IgD-negative memory B cell (primary cell): ENCODE measurements around the gene TEAD4. TPM values are rescaled to one million over a fixed set of nuclear protein-coding genes. Genes with fewer than 3 reads are reported as not detected.

Experiments used
- H3K27ac Mint-ChIP-seq, 3 donors: one replicate each; pipeline ENCODE4 v1.8.0; 2020 to 2022; ENCODE audit warnings: mild to moderate bottlenecking in 3 of 3, mixed read lengths in 3 of 3, moderate library complexity in 1 of 3
- H3K27me3 Mint-ChIP-seq: one replicate; pipeline ENCODE4 v1.8.0; 2021; ENCODE audit warnings: mixed read lengths
- H3K36me3 Mint-ChIP-seq: one replicate; pipeline ENCODE4 v1.8.0; 2020; ENCODE audit warnings: mild to moderate bottlenecking, mixed read lengths
- H3K4me1 Mint-ChIP-seq, 3 donors: one replicate each; pipeline ENCODE4 v1.8.0; 2020 to 2022; ENCODE audit warnings: mixed read lengths in 3 of 3, mild to moderate bottlenecking in 1 of 3
- H3K4me3 Mint-ChIP-seq, 4 donors: one replicate each; pipeline ENCODE4 v1.8.0; 2020 to 2022; ENCODE audit warnings: mild to moderate bottlenecking in 4 of 4, mixed read lengths in 4 of 4, moderate library complexity in 3 of 4
- H3K9me3 Mint-ChIP-seq, 3 donors: one replicate each; pipeline ENCODE4 v1.8.0; 2020 to 2021; ENCODE audit warnings: mixed read lengths in 3 of 3, mild to moderate bottlenecking in 1 of 3
- polyA plus RNA-seq: library from polyadenylated mRNA; unstranded; fragments of 300-500 nt; fragmentation: Illumina TruSeq; gene quantifications from one replicate; pipeline ENCODE4 v1.2.3, GENCODE V29; 2021

The TEAD4 gene
- not detected for polyA plus RNA-seq

- Mint-ChIP-seq H3K4me3 (peak within 1 kb of the TSS; percentile 52 to 86 (median 78)), H3K36me3 (no peaks in the 10 kb centered on the region), H3K4me1 (peaks cover 3 to 15% (median 8%) of the 10 kb centered on the region in 3 donors), H3K27ac (no peak within 1 kb of the TSS), H3K27me3 (peaks cover 48% of the 10 kb centered on the region), H3K9me3 (peaks cover 0 to 1% (median 0%) of the 10 kb centered on the region in 3 donors)
These were observed at the start of gene TEAD4 for GRCh38 chr12:2959192-2959504. TSS of gene TEAD4 (plus strand) at chr12:2959397.

- H3K9me3 Mint-ChIP-seq: peaks cover 0 to 2% (median 0%) of the 10 kb centered on the region in 3 donors
- H3K4me1 Mint-ChIP-seq: peaks cover 0 to 1% (median 0%) of the 10 kb centered on the region in 3 donors
- H3K27me3 Mint-ChIP-seq: no peaks in the 10 kb centered on the region
- no peak overlapping the region for H3K4me3 Mint-ChIP-seq
- no peak overlapping the region for H3K27ac Mint-ChIP-seq
- peaks cover 9% of the 10 kb centered on the region for H3K36me3 Mint-ChIP-seq
These were observed 47.0 kb upstream of the TEAD4 start for GRCh38 chr12:2912216-2912575.

GRCh38 chr12:2919249-2919648 is 39.9 kb upstream of the TEAD4 start:
- H3K36me3 Mint-ChIP-seq: peaks cover 13% of the 10 kb centered on the region
- H3K4me3 Mint-ChIP-seq: no peak overlapping the region
- no peaks in the 10 kb centered on the region for H3K27me3 Mint-ChIP-seq
- no peak overlapping the region for H3K27ac Mint-ChIP-seq
- peaks cover 0 to 2% (median 1%) of the 10 kb centered on the region in 3 donors for H3K4me1 Mint-ChIP-seq
- H3K9me3 Mint-ChIP-seq: no peaks in the 10 kb centered on the region

GRCh38 chr12:2922329-2922728 is 36.9 kb upstream of the TEAD4 start:
- no peak overlapping the region for H3K27ac Mint-ChIP-seq

GRCh38 chr12:2923057-2923456 is 36.1 kb upstream of the TEAD4 start:
- H3K36me3 Mint-ChIP-seq: peaks cover 17% of the 10 kb centered on the region
- H3K4me3 Mint-ChIP-seq: no peak overlapping the region
- H3K9me3 Mint-ChIP-seq: no peaks in the 10 kb centered on the region
- peaks cover 0 to 6% (median 1%) of the 10 kb centered on the region in 3 donors for H3K4me1 Mint-ChIP-seq
- no peaks in the 10 kb centered on the region for H3K27me3 Mint-ChIP-seq
- no peak overlapping the region for H3K27ac Mint-ChIP-seq

More at GRCh38 chr12:2922329-2922728, 36.9 kb upstream of the TEAD4 start:
- no peak overlapping the region for H3K4me3 Mint-ChIP-seq
- H3K36me3 Mint-ChIP-seq: peaks cover 17% of the 10 kb centered on the region
- peaks cover 0 to 6% (median 1%) of the 10 kb centered on the region in 3 donors for H3K4me1 Mint-ChIP-seq
- H3K9me3 Mint-ChIP-seq: no peaks in the 10 kb centered on the region
- no peaks in the 10 kb centered on the region for H3K27me3 Mint-ChIP-seq

GRCh38 chr12:2924019-2924418 is 35.2 kb upstream of the TEAD4 start:
- peaks cover 0 to 6% (median 1%) of the 10 kb centered on the region in 3 donors for H3K4me1 Mint-ChIP-seq
- peaks cover 19% of the 10 kb centered on the region for H3K36me3 Mint-ChIP-seq
- no peaks in the 10 kb centered on the region for H3K9me3 Mint-ChIP-seq
- H3K4me3 Mint-ChIP-seq: no peak overlapping the region
- H3K27ac Mint-ChIP-seq: peak overlapping the region in 1 of 3 donors; percentile 23
- H3K27me3 Mint-ChIP-seq: no peaks in the 10 kb centered on the region

- Mint-ChIP-seq H3K4me3 (no peak overlapping the region), H3K27ac (peak overlapping the region in 1 of 3 donors; percentile 33), H3K27me3 (no peaks in the 10 kb centered on the region), H3K4me1 (peaks cover 0 to 4% (median 0%) of the 10 kb centered on the region in 3 donors), H3K9me3 (no peaks in the 10 kb centered on the region), H3K36me3 (peaks cover 19% of the 10 kb centered on the region)
These were observed 33.7 kb upstream of the TEAD4 start for GRCh38 chr12:2925322-2925995.

GRCh38 chr12:2930865-2931264 is 28.3 kb upstream of the TEAD4 start:
- no peak overlapping the region for H3K4me3 Mint-ChIP-seq
- H3K36me3 Mint-ChIP-seq: peaks cover 14% of the 10 kb centered on the region
- H3K4me1 Mint-ChIP-seq: no peaks in the 10 kb centered on the region
- no peak overlapping the region for H3K27ac Mint-ChIP-seq
- H3K27me3 Mint-ChIP-seq: no peaks in the 10 kb centered on the region
- no peaks in the 10 kb centered on the region for H3K9me3 Mint-ChIP-seq

GRCh38 chr12:2933586-2933985 is 25.6 kb upstream of the TEAD4 start:
- Mint-ChIP-seq H3K27me3 (no peaks in the 10 kb centered on the region), H3K9me3 (no peaks in the 10 kb centered on the region), H3K4me1 (no peaks in the 10 kb centered on the region), H3K27ac (no peak overlapping the region), H3K36me3 (peaks cover 10% of the 10 kb centered on the region), H3K4me3 (no peak overlapping the region)

GRCh38 chr12:2934371-2934770 is 24.8 kb upstream of the TEAD4 start:
- Mint-ChIP-seq H3K36me3 (peaks cover 10% of the 10 kb centered on the region), H3K9me3 (no peaks in the 10 kb centered on the region), H3K4me1 (no peaks in the 10 kb centered on the region), H3K27me3 (no peaks in the 10 kb centered on the region), H3K27ac (no peak overlapping the region), H3K4me3 (no peak overlapping the region)

GRCh38 chr12:2936301-2936700 is 22.9 kb upstream of the TEAD4 start:
- H3K27ac Mint-ChIP-seq: no peak overlapping the region
- no peak overlapping the region for H3K4me3 Mint-ChIP-seq
- H3K4me1 Mint-ChIP-seq: no peaks in the 10 kb centered on the region
- no peaks in the 10 kb centered on the region for H3K9me3 Mint-ChIP-seq
- H3K27me3 Mint-ChIP-seq: no peaks in the 10 kb centered on the region
- peaks cover 4% of the 10 kb centered on the region for H3K36me3 Mint-ChIP-seq

- Mint-ChIP-seq H3K27me3 (no peaks in the 10 kb centered on the region), H3K4me1 (no peaks in the 10 kb centered on the region), H3K9me3 (no peaks in the 10 kb centered on the region), H3K4me3 (no peak overlapping the region), H3K36me3 (peaks cover 3% of the 10 kb centered on the region), H3K27ac (no peak overlapping the region)
These were observed 21.7 kb upstream of the TEAD4 start for GRCh38 chr12:2937500-2937899.

GRCh38 chr12:2939191-2939590 is 20.0 kb upstream of the TEAD4 start:
- no peaks in the 10 kb centered on the region for H3K4me1 Mint-ChIP-seq
- H3K27ac Mint-ChIP-seq: no peak overlapping the region
- no peak overlapping the region for H3K4me3 Mint-ChIP-seq
- no peaks in the 10 kb centered on the region for H3K9me3 Mint-ChIP-seq
- no peaks in the 10 kb centered on the region for H3K27me3 Mint-ChIP-seq
- no peaks in the 10 kb centered on the region for H3K36me3 Mint-ChIP-seq

- Mint-ChIP-seq H3K27me3 (no peaks in the 10 kb centered on the region), H3K4me1 (peaks cover 0 to 3% (median 0%) of the 10 kb centered on the region in 3 donors), H3K36me3 (no peaks in the 10 kb centered on the region), H3K4me3 (no peak overlapping the region), H3K9me3 (no peaks in the 10 kb centered on the region), H3K27ac (no peak overlapping the region)
These were observed 18.6 kb upstream of the TEAD4 start for GRCh38 chr12:2940564-2940963.

- Mint-ChIP-seq H3K9me3 (no peaks in the 10 kb centered on the region), H3K4me1 (peaks cover 0 to 3% (median 0%) of the 10 kb centered on the region in 3 donors)
These were observed 17.7 kb upstream of the TEAD4 start for GRCh38 chr12:2941524-2941923.

GRCh38 chr12:2944401-2945047 is 14.7 kb upstream of the TEAD4 start:
- peaks cover 0 to 3% (median 0%) of the 10 kb centered on the region in 3 donors for H3K4me1 Mint-ChIP-seq
- H3K27me3 Mint-ChIP-seq: peaks cover 3% of the 10 kb centered on the region
- no peak overlapping the region for H3K27ac Mint-ChIP-seq
- peak overlapping the region in 1 of 4 donors; percentile 41 for H3K4me3 Mint-ChIP-seq
- H3K36me3 Mint-ChIP-seq: peaks cover 3% of the 10 kb centered on the region
- H3K9me3 Mint-ChIP-seq: no peaks in the 10 kb centered on the region

More at GRCh38 chr12:2941524-2941923, 17.7 kb upstream of the TEAD4 start:
- Mint-ChIP-seq H3K27me3 (no peaks in the 10 kb centered on the region), H3K4me3 (no peak overlapping the region), H3K27ac (no peak overlapping the region), H3K36me3 (no peaks in the 10 kb centered on the region)
